GM21717 (cell line): ENCODE measurements around the gene LAMTOR3.

Experiments
- ATAC-seq: cut with Tn5 transposase; IDR thresholded peaks from one replicate; pipeline ENCODE4 v1.9.1; 2021; ENCODE audit warnings: mild to moderate bottlenecking, moderate library complexity; ENCODE audit not compliant: unreplicated experiment

Gene LAMTOR3

DNA sequence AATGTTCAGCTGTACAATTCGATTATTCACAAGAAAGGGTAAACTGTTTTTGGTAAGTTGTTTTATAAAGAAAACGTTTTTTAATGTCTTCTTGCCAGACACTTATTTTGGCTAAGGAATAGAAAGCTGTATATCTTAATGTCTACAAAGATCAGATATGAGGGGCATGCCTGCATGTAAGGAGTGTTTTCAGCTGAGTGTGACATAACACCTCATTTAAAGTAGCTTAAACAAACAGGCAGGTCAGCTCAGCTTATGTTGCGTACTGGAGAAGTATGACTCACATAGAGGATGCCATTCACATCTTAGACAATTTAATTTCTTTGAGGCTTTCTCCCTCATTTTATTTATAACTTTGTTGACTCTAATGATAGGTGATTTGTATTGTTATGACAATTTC lies 30.4 kb downstream of the LAMTOR3 start:
- no peak for ATAC-seq

DNA sequence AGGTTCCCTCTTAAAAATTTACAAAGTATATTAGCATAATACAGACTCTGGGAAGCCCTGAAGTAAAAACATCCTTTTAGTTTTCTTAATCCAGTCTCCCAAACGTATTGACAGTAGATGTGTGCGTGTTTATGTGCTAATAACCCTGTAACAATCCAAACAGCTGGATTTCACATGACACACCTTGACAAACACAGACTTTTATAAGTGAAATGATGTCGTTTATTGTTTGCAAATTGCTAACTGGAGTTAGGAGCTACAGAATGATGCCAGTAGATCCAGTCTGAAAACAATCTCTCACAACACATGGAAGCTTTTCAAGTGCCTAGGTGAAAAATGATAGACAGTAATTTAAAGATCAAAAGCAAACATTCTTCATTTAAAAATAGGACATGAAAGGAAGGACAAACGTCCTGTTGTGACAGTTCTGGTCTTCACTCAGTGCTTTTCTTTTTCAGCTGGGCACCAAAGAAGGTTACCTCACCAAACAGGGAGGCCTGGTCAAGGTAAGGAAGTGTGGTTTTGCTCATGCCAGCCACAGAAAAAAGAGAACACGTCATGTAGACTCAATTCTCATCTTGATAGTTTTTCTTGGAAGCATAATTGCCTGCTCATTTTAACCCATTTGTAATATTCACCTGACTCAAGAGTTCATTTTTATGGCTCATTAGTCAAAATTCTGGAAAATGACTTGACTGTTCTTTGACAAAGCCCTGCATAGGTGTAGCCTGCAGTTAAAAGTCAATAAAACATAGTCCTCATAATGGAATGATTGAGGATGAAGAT lies 32.9 kb downstream of the LAMTOR3 start:
- no peak for ATAC-seq

DNA sequence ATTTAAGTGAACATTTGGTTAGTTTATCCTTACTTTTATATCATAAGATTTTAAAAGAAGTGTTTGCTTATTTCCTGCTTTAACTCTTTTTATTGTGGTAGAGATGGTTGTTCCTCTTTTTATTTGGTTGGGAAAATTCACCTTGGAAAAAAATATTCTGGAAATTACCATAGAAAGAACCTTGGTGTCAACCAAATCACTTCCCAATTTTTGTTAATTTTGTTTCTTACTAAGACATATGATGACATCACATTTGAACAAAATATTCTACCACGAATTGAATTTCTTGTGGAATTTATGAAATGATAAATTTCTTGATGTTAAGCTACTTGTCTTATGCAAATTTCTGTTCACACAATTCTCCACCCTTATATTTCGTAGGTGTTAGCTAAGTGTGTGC lies 33.7 kb downstream of the LAMTOR3 start:
- ATAC-seq = no peak

DNA sequence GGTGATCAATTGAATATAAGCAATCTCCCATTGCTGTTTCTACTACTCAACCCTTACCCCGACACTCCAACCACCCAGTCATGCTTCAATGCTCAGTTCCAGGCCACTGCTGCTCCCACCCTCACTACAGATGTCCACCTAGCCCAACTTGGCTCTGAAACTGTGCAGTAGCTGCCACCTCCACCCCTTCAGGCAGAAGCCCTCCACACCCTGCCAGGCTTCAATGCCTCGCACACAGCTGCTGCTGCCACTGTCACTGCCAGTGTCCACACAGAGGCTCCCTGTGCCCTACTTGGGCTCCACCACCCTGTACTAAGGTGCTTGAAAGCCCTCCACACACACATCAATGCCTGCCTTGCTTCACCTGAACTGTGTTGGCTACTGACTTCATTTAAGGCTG lies 34.6 kb downstream of the LAMTOR3 start:
- peak; percentile 29 for ATAC-seq

DNA sequence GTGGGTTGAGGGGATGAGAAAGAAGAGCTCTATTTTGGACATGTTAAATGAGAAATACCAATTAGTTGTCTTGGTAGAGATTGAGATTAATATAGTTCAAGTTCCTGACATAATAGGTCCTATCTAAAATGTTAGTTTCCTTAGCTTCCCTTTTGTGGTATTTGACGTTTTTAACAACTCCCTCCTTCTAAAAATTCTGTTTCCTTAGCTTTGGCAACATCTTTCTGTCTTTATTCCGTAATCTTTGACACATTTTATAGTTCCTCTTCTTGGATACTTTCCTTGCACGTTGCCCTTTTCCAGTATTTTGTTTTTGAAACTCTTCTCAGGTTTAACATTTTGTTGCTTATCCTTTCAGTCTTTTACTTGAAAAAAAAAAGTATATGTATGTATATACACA lies 36.9 kb downstream of the LAMTOR3 start:
- ATAC-seq = no peak

DNA sequence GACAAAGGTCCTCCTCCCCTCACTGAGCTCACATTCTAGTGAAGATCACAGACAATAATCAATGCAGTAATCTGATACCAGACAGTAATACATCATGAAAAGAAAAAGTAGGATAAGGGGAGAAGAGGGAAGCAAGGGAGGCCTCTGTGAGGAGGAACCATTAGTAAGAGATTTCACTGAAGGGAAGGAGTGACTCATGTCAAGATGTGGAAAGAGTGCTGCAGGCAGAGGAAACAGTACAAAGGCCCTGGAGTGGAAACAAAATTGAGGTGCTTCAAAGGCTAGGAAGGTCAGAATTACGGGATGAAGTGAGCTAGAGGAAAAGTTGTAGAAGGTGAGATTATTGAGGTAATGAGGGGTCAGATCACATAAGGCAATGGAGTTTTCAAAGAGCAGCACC lies 38.1 kb downstream of the LAMTOR3 start:
- ATAC-seq = no peak

DNA sequence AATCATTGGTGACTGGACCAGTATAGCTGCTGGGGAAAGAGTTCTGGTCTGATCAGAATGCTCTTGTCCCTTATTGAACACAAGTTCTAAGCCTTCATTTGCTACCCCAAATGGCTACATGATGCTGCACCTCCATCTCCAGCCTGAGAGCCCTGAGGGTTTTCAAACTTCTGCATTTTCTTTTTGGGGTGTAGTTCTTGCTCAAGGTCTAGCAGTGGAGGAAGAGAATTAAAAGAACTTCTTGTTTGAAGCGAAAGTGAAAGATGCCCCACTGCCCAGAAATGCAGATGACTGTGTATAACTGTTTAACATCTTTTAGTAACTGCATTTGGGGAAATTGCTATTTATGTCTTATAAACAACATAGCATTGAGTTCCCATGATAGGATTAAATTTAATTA lies 38.5 kb downstream of the LAMTOR3 start:
- ATAC-seq = peak; percentile 45

DNA sequence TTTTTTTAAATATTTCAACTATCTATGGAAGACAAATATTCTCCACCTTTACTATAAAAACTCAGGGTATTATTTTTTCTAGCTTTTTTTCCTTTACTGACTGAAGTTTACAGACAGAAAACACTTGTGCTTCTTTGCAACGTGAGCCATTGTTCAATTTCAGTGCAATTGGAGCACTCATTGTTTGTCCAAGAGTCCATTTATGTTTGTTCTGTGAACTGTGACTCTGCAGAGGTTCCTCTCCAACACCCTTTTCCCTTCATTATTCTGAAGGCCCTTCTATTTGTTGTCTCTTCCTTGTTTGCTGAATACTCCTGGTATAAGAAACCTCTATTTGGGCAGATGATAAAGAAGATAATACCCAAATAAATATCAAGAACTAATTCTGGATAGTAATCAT lies 40.2 kb downstream of the LAMTOR3 start:
- ATAC-seq = no peak

DNA sequence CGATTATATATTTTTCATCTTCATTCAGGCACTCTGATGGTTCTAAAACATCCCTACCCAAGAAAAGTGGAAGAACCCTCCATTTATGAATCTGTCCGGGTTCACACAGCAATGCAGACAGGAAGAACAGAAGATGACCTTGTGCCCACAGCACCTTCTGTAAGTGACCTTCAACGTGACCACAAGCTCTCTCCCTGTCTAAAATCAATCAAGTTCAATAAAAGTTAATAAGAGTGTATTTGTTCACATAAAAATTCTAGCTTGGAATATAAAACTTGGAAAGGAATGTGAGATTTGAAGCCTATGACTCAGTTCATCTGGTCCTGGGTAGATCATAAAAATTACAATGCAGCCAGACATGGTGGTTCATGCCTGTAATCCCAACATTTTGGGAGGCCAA lies 41.0 kb downstream of the LAMTOR3 start:
- ATAC-seq = no peak

DNA sequence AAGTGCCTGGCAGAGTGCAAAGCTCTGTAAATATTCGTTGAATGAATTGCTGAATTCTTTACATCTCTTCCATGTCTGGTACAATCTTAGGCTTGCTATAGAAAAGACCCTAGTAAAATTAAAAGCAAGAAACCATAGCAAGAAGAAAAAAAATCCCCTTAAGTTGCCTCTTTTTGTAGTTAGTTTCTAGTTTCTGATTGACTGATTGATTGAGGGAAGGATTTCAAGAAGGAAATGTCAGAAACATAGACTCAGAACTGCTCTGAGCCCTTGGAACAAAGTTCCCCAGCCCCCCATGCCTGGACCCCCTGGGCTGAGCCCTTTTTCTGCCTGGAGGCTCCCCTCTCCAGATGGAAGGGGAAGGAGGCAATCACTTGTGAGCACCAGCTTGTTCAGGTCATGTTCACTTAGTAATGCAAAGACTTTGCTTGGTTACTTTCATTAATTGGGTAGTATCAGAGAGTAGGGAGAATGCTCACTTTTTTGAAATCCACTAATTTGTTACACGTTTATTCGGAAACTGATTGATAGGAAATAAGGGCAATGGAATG lies 42.0 kb downstream of the LAMTOR3 start:
- peak; percentile 7 for ATAC-seq

DNA sequence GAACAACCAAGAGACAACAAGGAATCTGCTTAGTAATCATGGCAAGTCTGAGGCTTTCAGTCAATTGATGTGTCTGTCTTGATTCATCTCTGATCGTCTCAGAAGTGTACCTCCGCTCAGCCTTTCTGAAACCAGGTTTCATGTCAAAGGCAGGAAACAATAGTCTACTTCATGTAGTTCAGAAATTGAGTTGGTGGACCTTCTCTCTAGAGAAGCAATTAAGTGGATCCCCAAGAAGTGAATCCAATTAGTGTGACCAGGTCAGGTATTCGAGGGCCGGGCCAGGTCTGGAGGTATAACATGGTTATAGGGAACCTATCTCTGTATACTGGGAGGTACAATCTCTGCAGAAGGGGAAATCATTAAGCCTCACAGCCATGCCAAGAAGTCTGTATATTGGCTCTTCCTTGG lies 45.6 kb downstream of the LAMTOR3 start:
- ATAC-seq = peak; percentile 32

DNA sequence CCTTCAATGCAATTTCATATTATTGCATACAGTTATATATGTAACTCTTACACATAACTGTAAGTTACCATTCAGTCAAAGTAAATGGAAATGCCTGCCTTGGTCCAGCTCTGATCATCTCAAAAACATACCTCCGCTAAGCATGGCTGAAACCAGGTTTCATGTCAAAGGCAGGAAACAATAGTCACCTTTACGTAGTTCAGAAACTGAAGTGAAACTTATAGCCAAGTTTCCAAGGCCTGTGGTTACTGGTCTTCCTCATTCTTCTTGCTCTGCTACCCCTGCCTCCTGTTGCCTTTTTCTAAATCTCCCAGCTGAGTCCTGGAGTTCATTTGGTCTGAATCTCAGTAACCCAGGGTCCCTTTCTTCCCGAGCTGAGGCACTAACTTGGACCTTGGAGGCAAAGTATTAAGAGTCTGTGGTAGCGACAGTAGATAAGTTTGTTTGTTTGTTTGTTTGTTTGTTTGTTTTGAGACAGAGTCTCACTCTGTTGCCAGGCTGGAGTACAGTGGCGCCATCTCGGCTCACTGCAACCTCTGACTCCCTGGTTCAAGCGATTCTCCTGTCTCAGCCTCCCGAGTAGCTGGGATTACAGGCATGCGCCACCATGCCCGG lies 46.8 kb downstream of the LAMTOR3 start:
- ATAC-seq = peak; percentile 72

DNA sequence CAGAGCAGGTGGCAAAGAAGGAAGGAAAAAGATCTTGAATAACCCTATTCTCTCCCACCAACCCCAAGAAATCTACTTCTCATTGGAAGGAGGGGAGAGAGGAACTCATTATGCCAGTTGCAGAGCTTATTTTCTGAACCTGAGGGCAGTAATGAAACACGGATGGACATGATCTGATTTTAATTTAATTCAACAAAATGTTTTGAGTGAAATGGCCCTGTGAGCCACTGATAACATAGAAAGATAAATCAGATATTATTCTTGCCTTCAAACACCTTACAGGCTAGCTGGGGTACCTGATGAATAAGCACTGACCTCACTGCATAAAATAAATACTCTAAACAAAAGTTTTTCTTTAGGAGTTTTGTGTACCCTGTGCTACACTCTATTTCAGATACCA lies 47.3 kb downstream of the LAMTOR3 start:
- peak; percentile 0 for ATAC-seq

DNA sequence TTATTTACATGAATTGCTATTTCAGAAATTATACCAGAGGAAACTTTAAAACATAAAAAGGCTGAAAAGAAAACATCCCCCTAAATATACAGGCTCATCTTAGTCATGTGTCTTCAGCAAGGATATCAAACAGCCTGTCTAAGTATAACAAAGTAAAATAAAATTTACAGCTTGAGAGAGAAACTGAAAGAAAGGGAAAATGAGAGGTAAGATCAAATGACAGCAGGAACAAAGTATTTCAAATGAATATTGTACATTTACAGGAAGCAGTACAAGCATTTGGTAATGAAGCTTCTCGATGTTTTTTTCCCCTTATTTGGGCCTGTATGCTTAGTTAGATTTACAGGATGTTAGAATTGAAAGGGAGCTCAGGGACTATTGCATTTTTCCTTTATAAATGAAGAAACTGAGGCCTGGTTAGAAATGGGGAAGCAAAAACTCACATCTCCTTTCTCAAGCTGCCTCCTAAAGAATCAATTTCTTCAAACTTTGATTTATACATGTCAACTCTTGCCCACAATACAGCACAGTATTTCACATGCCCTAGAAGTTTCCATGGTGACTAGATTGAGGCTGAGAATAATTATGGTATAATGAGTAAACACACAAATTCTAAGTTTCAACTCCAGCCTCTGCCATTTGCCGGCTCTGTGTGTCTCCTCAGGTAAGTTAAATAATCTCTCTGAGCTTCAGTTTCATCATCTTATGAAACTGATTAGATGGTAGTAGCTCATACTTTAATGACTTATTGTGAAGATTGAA lies 48.3 kb downstream of the LAMTOR3 start:
- peak; percentile 18 for ATAC-seq

DNA sequence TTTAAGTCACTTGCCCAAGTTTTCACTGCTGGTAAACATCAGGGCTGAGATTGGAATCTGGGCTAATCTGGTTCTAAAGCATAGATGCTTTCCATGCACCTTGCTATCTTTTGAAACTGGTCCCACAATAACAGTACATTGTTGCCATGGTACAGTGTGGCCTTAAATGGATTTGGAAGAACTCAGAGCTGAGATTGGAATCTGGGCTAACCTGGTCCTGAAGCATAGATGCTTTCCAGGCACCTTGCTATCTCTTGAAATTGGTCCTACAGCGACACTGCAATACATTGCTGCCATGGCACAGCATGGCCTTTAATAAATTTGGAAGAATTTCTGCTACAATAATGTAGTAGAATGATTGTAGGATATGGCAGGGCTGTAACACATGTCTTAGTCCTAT lies 49.0 kb downstream of the LAMTOR3 start:
- ATAC-seq = no peak

DNA sequence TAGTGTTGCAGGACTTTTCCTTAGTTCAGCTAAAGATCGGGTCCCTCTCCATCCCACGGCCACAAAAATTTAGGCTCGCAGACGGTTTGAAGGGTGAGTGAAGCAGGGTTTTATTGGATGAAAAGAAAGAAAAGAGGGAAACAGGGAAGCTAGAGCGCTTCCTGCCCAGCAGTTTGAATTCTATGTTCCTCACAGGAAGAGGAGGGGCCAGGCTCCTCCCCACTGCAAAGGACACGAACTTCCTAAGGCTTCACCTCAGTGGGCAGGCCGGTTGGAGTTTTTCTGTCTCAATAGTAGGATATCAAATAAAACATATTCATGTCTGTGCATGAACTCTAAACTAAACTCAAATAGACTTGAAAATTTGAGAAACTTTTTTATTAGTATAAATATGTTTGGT lies 50.2 kb downstream of the LAMTOR3 start:
- ATAC-seq = no peak

DNA sequence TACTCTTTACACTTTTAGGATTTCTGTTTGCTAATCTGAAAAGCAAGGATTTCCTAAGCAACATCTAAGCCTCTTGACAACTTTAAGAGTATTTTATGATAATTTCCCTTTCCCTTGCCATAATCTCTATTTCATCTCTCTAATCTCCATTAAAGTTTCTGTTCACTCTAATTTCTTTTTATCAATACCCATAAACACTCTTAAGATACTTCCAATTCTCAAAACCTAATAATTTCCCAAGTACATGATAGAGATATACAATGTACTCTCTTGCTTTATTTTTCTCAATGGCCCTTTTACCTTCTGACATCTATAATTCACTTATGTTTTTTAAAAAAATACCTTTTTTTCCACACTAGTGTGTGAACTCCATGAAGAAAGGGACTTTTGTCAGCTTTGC lies 50.8 kb downstream of the LAMTOR3 start:
- ATAC-seq = no peak

DNA sequence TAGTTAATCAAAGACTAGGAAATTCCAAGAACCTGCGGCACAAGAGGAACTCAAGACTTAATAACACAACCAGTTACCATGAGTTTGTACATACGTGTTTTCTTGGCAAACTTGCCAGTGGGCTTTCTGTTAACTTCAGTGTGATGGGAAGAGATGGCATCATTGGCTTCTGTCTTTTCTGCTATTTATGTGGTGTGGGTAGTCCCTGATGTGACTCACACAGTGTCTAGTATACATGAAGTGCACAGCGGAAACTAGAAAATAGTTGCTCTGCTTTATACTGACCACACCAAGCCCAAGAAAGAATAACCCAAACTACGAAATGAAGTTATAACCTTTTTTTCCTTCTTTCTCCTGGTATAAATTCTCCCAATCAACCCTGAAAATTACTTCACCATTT lies 53.1 kb downstream of the LAMTOR3 start:
- no peak for ATAC-seq

DNA sequence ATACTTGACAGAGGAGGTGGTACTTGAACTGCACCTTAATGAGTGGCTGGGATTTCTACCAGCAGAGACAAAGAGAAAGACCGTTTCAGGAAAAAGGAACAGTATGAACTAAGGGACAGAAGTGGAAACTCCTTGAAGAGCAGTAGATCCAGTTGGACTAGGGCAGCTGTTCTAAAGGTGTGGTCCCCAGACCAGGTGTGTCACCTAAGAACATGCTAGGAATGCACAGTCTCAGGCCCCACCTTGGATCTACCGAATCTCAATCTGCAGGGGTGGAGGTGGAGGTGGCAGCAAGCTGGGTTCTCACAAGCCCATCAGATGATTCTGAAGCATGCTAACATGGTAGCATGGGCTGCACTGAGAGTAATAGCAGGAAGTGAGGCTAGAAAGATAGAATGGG lies 55.3 kb downstream of the LAMTOR3 start:
- no peak for ATAC-seq

DNA sequence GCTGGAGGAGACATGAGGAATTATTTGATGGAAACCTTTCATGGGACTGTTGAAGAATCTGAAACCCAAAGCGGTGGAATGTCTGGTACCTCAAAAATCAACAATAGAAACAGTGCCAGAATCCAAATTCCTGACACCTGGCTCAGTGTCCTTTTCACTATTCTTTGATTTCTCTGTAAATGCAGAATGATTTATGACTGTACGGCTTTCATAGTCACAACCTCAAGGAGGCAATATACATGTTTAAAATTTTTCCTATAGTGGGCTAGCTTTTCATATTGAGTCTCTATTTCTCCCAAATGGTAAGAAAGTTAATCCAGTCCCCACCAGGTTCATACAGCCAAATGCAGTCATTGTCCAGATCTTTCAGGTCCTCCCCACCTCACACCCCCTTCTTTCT lies 58.3 kb downstream of the LAMTOR3 start:
- no peak for ATAC-seq

DNA sequence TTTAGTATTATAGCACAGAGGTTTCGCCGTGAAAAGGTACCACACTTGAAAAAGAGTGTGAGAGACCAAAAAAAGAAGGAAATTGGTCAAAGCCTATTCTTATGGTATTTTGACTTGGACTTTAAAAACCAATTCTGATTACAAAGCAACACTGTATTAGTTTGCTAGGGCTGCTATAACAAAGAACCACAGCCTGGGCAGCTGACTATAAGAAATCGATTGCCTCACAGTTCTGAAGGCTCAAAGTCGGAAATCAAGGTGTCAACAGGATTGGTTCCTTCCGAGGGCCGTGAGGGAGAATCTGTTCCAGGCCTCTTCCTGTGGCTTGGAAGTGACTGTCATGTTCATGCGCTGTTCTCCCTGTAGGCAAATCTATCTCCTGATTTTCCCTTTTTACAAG lies 59.7 kb downstream of the LAMTOR3 start:
- ATAC-seq = no peak

DNA sequence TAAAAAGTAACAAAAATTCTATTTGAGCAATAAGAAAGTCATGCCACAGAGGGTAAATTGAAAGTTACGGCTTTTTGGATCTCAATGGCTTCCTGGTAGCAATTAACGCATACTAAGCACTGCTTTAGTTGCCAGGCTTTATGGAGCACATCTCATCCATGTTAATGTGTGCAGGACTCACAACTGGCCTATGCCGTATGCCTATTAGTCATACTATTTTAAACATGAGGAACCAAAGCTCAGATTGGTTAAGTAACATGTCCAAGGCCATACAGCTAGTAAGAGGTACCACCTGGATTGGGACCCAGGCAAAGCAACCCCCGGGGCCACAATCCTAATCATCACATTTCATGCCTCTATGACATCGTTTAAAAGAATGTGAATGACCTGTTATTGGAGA lies 60.5 kb downstream of the LAMTOR3 start:
- ATAC-seq = no peak
